Measurements from ENCODE around the gene APPBP2.
"Not testable (repeated sequence)": the region's sequence is repeated elsewhere in the genome, so short reads cannot be mapped to it uniquely, and the experiment has no call there.

- TF ChIP-seq CTCF (IDR thresholded peaks at IDR 0.05); POLR2AphosphoS2 (conservative IDR thresholded peaks at IDR 0.05; ENCODE audit: low read length); HDAC2 (IDR thresholded peaks at IDR 0.05); MAX (IDR thresholded peaks at IDR 0.05); BHLHE40 (IDR thresholded peaks at IDR 0.05; ENCODE audit: low read depth, low read length); CHD2 (IDR thresholded peaks at IDR 0.05; ENCODE audit: low read length, partially characterized antibody); NR3C1 (IDR thresholded peaks at IDR 0.05); KDM5A (IDR thresholded peaks at IDR 0.05); RAD21 (conservative IDR thresholded peaks at IDR 0.05 in 1 of 2, IDR thresholded peaks at IDR 0.05 in 1 of 2); MAFK (IDR thresholded peaks at IDR 0.05; ENCODE audit: partially characterized antibody): not testable (repeated sequence)
These were observed 92.7 kb downstream of the APPBP2 start for GRCh38 chr17:60433021-60433997.

Measured in A549 (cell line).